Hindlimb muscle (tissue), 1 donor: ENCODE measurements around the gene RNF224. TPM values are rescaled to one million over a fixed set of nuclear protein-coding genes. Genes with fewer than 3 reads are reported as not detected.
"Not testable (repeated sequence)": the region's sequence is repeated elsewhere in the genome, so short reads cannot be mapped to it uniquely, and the experiment has no call there.

Experiments
- DNase-seq: peaks from one replicate; pipeline ENCODE4 v3.0.0-alpha.2; 2013
- polyA plus RNA-seq: library from polyadenylated mRNA; unstranded; fragments of 120-200 nt; gene quantifications from one replicate; pipeline ENCODE4 v1.2.1, GENCODE V29; 2013; ENCODE audit not compliant: insufficient read length

The RNF224 gene
- polyA plus RNA-seq, 1 donor, result 2.1 TPM

DNA sequence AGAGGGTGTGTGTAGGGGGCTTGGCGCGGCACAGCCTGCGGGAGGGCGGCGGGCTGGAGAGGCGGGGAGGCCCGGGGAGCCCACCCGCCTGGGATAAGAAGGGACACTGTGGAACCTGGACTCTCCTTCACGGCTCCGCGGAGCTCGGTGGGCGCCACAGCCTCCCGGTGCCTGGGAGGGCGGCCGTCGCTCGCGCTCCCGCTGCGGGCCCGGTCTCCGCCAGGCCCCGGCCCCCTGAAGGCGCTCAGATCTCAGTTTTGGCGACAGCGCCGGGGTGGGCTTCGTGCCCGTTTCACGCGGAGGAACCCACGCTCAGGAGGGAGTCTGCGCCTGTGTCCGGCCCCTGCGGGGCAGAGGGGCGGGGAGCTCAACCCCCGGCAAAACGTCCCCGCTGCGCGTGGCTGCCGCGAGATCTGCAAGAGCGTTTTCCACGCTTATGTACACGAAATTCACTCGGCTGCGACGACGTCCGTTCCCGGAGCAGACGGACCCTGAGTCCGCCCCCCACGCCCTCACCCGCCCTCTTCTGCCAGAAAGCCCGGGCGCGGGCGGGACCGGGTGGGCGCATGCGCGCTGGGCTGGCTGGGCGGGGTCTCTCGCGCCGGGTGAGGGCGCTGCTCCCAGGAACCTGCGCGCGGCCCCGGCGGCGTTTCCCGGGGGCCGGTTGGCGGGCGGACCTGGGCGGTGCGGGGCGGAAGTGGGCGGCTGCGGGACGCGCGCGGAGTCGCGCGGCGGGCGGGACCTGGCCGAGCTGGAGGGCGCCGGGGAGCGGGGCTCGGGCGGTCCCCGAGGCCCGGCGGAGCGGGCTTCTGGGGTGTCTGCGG lies 27.5 kb downstream of the RNF224 start, which contains the start of gene NELFB:
NELFB (plus strand) TSS at position 704 of the 824 bp plus-strand sequence.
- DNase-seq, result peak; percentile 95

DNA sequence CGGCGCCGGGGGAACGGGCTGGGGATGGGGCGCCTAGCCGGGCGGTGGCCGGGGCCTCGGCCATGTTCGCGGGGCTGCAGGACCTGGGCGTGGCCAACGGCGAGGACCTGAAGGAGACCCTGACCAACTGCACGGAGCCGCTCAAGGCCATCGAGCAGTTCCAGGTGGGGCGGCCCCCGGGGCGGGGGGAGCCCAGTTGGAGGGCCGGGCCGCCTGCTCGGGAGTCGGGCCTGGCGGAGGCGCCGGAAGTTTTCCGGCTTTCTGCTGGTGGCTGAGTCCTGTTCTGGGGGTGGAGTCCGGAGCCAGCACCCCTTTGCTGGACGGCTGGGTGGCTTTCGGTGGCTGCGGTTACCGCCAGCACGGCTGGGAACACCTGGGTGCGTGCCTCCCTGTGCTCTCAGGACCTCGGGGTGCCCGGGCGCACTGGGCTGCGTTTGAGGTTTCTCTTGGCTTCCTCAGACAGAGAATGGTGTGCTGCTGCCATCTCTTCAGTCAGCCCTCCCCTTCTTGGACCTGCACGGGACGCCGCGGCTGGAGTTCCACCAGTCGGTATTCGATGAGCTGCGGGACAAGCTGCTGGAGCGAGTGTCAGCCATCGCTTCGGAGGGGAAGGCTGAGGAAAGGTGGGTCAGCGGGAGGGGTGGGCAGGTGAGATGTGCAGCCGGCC lies 28.3 kb downstream of the RNF224 start:
- DNase-seq, result no peak

DNA sequence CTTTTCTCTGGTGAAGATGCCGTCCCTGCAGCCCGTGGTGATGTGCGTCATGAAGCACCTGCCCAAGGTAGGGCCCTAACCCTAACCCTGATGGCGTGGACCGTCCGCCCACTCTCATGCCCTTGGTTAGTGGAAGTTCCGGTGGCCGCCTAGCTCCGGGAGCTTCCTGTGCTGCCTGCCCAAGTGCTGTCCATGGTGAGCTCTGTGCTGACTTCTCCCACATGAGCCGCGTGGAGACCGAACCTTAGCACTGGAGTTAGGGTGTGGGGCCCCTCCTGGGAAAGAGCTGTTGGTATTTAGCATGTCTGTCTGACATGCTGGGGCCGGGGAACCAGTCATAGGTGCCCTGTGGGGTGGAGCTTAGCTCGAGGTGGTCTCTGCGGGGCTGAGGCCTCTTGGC lies 29.1 kb downstream of the RNF224 start:
- no peak for DNase-seq

DNA sequence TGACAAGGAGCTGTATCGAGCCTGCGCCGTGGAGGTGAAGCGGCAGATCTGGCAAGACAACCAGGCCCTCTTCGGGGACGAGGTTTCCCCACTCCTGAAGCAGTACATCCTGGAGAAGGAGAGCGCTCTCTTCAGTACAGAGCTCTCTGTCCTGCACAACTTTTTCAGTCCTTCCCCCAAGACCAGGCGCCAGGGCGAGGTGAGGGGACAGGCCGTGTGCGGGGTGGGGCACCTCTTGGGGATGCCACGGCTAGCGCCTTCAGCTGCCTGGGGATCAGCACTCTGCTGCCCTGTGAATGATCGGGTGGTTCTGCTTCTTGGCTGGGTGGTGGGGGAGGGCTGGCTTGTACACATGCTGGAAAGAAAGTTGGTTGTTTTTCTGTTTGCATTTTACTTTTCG lies 29.6 kb downstream of the RNF224 start:
- DNase-seq, result no peak

DNA sequence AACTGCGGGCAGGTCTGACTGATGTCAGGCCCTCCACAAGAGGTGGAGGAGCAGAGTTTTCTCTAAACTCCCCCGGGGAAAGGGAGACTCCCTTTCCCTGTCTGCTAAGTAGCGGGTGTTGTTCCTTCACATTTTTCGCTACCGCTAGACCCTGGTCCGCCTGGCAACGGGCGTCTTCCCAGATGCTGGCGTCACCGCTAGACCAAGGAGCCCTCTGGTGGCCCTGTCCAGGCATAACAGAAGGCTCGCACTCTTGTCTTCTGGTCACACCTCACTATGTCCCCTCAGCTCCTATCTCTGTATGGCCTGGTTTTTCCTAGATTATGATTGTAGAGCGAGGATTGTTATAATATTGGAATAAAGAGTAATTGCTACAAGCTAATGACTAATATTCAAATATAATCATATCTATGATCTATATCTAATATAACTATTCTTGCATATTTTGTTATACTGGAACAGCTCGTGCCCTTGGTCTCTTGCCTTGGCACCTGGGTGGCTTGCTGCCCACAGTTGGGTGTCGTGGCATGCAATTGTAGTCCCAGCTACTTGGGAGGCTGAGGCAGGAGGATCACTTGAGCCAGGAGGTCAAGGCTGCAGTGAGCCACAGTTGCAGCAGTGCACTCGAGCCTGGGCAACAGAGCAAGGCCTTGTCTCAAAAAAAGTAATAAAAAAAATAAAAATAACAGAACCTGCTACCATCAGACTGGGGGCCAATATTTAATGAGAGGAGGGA lies 35.0 kb downstream of the RNF224 start:
- DNase-seq, result not testable (repeated sequence)

DNA sequence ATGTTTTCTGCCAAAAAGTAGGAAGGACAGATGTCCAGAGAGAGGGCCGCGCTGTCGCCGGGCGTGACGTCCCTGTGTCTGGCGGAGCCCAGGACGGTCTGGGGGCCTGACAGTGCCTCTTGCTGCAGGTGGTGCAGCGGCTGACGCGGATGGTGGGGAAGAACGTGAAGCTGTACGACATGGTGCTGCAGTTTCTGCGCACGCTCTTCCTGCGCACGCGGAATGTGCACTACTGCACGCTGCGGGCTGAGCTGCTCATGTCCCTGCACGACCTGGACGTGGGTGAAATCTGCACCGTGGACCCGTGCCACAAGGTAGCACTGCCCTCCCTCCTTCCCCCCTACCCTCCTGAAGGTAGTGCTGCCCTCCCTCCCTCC lies 35.6 kb downstream of the RNF224 start:
- DNase-seq, result no peak

DNA sequence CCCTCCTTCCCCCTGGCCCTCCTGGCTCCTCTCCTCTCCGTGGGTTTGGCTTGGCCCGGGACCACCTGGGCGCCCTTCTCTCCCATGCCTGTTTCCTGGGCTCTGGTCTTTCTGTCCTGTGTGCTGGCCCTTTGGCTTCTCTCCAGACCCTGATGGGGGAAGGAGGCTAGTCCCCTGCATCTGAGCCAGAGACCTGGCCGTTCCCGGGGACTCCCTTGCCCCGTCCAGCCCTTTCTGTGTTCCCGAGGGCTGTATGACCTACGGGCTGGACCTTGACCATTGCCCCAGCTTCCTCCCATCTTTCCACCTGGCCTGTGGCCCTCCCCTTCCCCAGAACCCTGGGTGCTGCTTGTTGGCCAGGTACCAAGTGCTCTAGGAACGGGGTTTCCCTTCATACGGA lies 36.2 kb downstream of the RNF224 start:
- no peak for DNase-seq

DNA sequence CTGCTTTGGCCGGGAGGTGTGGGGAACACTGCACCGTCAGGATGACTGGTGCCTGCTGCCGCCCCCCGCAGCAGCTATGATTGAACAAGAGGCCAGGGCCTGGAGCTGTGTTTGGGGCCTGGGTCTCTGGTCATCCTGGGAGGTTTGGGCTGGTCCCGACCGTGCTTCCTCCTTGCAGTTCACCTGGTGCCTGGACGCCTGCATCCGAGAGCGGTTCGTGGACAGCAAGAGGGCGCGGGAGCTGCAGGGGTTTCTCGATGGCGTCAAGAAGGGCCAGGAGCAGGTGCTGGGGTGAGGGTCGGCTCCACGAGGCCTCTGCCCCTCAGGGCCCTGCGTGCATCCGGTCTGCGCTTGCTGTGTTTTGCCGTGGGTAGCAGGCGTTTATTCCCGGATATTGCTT lies 36.8 kb downstream of the RNF224 start:
- no peak for DNase-seq

DNA sequence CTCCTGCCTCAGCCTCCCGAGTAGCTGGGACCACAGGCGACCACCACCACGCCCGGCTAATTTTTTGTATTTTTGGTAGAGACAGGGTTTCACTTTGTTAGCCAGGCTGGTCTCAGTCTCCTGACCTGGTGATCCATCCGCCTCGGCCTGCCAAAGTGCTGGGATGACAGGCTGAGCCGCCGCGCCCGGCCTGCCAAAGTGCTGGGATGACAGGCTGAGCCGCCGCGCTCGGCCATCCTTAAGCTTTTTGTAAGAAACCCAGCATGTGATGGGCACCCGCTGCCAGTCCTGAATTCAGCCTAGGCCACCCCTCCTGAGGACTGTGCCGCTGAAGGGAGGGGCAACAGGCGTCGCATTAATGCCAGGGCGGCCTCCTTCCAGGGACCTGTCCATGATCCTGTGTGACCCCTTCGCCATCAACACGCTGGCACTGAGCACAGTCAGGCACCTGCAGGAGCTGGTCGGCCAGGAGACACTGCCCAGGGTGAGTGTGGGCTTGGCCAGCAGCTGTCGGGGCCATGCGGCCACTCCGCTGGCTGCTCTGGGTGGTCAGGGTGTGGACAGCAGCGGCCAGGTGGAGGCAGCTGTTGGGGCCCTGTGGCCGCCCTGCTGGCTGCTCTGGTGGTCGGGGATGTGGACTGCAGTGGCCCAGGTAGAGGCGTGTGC lies 38.3 kb downstream of the RNF224 start:
- DNase-seq, result no peak

DNA sequence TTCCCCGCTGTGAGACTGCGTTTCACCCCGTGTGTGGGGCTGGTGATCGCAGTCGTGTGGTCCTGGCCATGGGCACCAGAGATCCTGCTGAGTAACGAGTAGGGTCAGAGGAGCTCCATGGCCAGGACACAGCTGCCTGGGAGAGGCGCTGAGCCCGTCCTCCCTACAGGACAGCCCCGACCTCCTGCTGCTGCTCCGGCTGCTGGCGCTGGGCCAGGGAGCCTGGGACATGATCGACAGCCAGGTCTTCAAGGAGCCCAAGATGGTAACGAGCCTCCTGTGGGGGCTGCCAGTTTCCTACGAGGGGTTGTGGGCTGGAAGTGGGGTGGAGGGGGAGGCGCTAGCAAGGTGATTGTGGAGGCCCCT lies 38.8 kb downstream of the RNF224 start:
- DNase-seq, result no peak

DNA sequence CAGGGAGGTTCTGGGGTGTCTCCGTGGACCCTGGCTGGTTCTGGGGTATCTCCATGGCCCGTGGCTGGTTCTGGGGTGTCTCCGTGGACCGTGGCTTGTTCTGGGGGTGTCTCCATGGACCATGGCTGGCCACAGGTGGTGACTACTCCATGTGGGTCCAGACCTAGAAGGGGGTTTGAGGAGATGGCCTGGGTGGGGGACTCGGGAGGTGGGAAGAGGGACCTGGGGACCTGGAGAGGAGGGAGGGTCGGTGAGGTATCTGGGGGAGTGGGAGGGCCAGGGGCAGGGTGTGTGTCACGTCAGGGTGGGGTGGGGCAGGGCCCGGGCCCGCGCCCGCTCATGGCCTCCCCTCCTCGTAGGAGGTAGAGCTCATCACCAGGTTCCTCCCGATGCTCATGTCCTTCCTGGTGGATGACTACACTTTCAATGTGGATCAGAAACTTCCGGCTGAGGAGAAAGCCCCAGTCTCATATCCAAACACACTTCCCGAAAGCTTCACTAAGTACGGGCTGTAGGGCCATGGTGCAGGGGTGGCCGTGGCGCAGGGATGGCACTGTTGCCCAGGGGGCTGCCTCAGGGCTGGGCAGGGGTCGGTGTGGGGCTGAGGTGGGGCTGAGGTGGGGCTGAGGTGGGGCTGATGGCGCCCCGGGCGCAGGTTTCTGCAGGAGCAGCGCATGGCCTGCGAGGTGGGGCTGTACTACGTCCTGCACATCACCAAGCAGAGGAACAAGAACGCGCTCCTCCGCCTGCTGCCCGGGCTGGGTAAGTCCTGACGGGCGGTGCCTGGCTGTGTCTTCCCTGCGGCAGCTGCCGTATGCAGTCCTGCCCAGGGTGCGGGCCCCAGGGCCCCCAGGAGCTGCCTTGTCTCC lies 39.5 kb downstream of the RNF224 start:
- DNase-seq, result no peak

DNA sequence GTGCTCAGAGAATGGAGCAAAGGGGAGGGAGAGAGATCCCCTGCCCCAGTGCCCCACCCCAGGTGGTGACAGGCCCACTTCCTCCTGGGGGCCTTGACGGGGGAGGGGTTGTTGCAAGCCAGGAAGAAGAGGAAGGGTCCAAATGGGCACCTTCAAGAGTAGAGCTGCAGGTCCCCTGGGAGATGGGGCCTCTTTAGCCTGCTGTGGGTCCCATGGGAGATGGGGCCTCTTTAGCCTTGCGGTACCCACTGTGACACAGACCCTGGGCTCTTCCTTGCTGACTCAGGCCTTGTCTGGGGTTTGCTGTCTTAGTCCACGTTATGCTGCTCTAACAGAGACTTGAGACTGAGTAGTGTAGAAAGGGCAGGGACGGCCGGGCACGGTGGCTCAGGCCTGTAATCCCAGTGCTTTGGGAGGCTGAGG lies 40.6 kb downstream of the RNF224 start:
- DNase-seq, result no peak

DNA sequence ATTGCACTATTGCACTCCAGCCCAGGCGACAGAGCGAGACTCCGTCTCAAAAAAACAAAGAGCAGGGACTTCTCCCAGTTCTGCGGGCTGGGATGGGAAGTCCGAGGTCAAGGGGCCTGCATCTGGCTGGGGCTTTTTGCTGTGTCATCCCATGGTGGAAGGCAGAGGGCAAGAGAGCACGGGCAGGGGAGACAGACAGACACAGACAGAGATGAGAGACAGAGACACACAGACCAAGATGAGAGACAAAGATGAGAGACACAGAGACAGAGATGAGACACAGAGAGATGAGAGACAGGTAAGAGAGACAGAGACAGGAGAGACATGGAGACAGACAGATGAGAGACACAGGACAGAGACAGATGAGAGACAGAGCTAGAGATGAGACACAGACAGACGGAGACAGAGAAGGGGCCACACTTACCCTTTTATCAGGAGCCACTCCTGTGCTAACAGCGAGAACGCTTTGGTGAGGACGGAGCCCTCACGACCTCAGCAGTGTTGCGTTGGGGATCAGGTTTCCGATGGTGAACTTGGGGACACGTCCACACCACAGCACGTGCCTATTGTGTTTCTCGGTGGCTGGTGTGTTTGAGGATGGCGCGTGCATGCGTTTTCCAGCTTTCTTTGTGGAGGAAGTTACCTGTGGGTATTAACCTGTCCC lies 41.4 kb downstream of the RNF224 start:
- no peak for DNase-seq

DNA sequence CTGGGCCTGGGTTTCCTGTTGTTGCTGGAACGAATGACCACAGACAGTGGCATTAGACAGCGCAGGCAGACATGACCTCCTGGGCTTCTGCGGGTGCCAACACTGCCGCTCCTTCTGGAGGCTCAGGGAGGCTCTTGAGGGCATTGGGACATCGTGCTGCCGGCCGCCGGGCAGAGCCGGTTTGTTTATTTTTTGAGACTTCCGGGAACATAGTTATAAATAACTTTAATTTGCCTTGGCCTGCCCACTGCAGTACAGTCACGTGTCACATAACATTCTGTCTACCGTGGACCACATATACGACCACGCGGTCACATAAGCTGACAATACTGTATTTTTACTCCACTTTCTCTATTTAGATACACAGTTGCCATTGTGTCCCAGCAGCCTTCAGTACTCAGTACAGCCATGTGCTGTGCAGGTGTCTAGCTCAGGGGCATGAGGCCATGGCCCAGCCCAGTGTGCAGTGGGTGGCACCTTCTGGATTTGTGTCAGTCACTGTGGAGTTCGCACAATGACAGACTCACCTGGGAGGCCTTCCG lies 42.0 kb downstream of the RNF224 start:
- DNase-seq, result no peak

DNA sequence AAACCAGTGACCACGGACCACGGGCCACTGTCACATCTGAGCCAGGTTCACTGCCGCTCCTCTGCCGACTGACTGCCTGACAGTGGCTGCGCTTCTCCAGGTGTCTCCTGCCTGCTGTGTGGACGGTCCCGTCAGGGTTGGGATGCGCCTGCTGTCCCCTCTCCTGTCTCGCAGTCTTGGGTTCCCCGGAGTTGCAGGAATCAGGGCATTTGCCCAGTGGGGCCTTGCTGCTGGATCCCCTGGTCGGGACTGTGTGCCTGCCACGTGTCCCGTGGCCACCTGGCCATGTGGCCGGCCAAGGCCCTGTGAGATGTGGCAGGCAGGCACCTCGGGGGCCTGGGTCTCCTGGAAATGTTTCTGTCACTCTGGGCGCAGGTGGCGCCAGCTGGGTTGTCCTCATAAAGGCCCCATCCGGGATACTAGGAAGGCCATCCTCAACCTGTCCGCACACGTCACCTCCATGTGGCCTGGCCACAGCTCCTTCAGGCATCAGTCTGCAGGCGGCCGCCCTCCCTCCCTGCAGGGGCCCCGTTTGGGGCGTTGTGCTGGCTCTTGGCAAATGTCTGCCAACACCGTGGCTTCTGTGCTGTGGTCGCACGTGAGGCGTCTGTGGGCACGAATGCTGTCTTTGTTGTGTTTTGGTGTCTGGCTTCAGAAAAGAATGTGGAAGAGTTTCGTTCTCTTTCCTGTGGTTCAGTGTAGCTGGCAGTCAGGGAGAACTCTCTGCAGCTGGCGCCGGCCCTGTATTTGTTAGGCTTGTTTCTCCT lies 43.8 kb downstream of the RNF224 start:
- no peak for DNase-seq

DNA sequence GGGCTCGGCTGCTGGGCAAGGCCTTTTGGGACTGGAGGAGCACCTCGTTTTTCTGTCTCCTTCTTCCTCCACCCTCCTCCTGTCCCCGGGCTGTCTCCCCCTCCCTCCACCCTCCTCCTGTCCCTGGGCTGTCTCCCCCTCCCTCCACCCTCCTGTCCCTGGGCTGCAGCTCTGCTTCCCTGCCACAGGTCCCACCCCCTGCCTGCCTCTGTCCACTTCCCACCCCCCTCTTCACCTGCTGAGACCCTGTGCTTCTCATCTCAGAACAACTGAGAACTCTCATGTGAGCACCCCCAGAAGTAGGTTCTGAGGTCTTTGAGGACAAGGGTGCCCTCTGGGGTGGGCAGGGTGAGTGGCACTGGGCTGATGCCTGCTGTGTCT lies 44.4 kb downstream of the RNF224 start:
- DNase-seq, result no peak

DNA sequence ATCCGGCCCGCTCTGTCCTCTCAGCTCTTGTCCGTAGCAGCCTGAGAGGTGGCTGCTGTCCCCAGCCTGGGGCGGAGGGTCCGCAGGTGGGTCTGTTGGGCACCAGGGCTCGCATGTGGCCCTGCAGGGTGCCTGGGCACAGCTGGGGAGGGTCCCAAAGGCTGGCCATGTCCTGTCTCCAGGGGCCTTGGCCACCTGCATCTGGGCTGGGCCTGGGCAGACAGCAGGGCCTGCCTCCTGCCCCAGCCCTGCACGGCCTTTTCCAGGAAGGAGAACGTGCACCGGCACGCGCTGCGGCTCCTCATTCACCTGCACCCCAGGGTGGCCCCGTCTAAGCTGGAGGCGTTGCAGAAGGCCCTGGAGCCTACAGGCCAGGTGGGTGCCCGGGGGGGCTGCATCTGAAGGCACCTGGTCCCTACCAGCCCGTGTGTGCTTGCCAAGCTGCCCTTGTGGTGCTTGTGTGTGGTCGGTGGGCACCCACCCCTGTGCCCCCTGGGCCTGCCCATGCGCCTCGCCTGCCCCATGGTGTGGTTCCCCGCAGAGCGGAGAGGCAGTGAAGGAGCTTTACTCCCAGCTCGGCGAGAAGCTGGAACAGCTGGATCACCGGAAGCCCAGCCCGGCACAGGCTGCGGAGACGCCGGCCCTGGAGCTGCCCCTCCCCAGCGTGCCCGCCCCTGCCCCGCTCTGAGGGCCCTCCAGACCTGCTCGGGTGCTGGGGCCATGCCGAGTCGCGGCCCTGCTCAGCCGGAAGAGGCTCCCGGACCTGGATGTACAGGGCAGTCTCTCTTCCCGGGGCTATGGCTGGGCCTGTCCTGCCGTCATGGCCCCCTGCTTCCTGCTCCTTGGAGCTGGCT lies 45.2 kb downstream of the RNF224 start:
- DNase-seq, result no peak

DNA sequence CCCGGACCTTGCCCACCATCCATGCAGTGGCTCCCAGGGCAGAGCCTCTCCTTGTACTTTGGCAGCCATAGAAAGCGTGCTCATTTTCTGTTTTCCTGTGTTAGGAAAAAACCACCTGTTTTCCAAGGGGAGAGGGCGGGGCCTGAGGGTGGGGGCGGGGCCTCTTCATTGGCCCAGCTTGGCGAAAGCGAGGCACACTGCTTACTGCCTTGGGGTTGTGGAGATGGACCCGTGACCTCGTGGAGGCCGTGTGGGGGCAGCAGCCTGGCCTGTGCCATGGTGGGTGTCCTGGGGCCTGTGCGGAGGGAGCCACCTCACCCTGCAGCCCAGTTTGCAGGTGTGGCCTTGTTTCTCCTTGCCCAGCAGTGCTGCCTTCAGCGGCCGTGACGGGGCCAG lies 45.8 kb downstream of the RNF224 start:
- no peak for DNase-seq

DNA sequence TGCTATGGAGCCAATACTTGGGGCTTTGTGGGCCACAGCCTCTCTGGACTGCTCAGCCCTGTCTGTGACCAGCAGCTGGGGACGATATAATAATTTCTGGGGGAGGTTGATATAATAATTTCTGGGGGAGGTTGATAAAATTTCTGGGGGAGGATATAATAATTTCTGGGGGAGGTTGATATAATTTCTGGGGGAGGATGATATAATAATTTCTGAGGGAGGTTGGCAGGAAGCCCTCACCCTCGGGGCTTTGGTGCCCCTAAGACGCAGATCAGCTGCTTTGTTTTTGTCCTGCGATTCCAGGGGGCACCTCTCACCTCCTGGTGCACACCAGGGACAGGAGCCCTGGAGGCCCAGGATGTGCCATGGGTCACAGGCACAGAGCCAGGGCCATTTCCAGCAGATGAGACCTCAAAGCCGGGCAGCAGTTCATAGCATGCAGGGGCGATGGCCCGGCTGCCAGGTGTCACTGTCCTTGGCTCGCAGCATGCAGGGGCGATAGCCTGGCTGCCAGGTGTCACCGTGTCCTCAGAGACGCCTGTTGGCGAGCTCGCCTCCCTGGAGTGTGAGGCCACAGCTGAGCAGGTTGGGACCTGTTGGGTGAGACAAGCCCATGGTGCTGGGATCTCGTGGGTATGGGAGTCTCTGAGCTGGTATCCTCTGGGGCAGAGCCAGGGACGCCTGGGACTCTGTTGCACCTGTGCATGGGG lies 46.5 kb downstream of the RNF224 start:
- DNase-seq, result no peak
